ENCODE results near the gene FAIM. TPM values are rescaled to one million over a fixed set of nuclear protein-coding genes. Genes with fewer than 3 reads are reported as not detected.

Gene FAIM
- total RNA-seq, 1 experiment from 2014 or later: 6.4 TPM

GRCh38 chr3:138608322-138609135, at the start of gene FAIM (continued):
- peak; percentile 83; the same call in 1 of the 2 replicates for TF ChIP-seq ARID4B (CRISPR knock-in tag; IDR thresholded peaks at IDR 0.05; ENCODE audit: borderline replicate concordance)
- TF ChIP-seq ESRRA (CRISPR knock-in tag; IDR thresholded peaks at IDR 0.05; ENCODE audit: borderline replicate concordance): 0 out of 2 replicates have a peak, but pooled peaks have one; percentile 29
- TF ChIP-seq NFYB (CRISPR knock-in tag; conservative IDR thresholded peaks at IDR 0.05; ENCODE audit: low read depth): 0 out of 2 replicates have a peak, but pooled peaks have one; percentile 11
- no peak for TF ChIP-seq IRF2 (CRISPR knock-in tag; IDR thresholded peaks at IDR 0.05; ENCODE audit: borderline replicate concordance, low read depth)

- ATAC-seq (no peak), DNase-seq (ENCODE audit: low spot score) (no peak)
- H3K36me3 Mint-ChIP-seq: peaks cover 67% of the 10 kb centered on the region
- ChIA-PET POLR2A (no interaction called here), CTCF (no interaction called here)
- no peaks in the 10 kb centered on the region; the same call in 1 of the 2 replicates for H3K27me3 Mint-ChIP-seq (ENCODE audit: low read depth)
- H3K27ac Mint-ChIP-seq: no peak overlapping the region
- no peak overlapping the region for H3K4me3 Mint-ChIP-seq
- peaks cover 58% of the 10 kb centered on the region for H3K9me3 Mint-ChIP-seq
- H3K4me1 Mint-ChIP-seq: no peaks in the 10 kb centered on the region
- TF ChIP-seq SMAD4 (CRISPR knock-in tag; IDR thresholded peaks at IDR 0.05) (no peak), PRDM15 (CRISPR knock-in tag; IDR thresholded peaks at IDR 0.05) (no peak), ZBTB43 (CRISPR knock-in tag; IDR thresholded peaks at IDR 0.05) (no peak), MLX (CRISPR knock-in tag; IDR thresholded peaks at IDR 0.05) (no peak), ZNF263 (CRISPR knock-in tag; IDR thresholded peaks at IDR 0.05; ENCODE audit: low read depth) (no peak), KAT7 (CRISPR knock-in tag; IDR thresholded peaks at IDR 0.05; ENCODE audit: borderline replicate concordance) (no peak), IRF2 (CRISPR knock-in tag; IDR thresholded peaks at IDR 0.05; ENCODE audit: borderline replicate concordance, low read depth) (no peak), SP1 (CRISPR knock-in tag; conservative IDR thresholded peaks at IDR 0.05) (no peak), ESRRA (CRISPR knock-in tag; IDR thresholded peaks at IDR 0.05; ENCODE audit: borderline replicate concordance) (no peak), GRHL2 (CRISPR knock-in tag; IDR thresholded peaks at IDR 0.05; ENCODE audit: insufficient replicate concordance, severe bottlenecking) (no peak), CREM (CRISPR knock-in tag; IDR thresholded peaks at IDR 0.05) (no peak), TCF7 (CRISPR knock-in tag; IDR thresholded peaks at IDR 0.05; ENCODE audit: low read depth) (no peak)
- TF ChIP-seq, protein P1, sequence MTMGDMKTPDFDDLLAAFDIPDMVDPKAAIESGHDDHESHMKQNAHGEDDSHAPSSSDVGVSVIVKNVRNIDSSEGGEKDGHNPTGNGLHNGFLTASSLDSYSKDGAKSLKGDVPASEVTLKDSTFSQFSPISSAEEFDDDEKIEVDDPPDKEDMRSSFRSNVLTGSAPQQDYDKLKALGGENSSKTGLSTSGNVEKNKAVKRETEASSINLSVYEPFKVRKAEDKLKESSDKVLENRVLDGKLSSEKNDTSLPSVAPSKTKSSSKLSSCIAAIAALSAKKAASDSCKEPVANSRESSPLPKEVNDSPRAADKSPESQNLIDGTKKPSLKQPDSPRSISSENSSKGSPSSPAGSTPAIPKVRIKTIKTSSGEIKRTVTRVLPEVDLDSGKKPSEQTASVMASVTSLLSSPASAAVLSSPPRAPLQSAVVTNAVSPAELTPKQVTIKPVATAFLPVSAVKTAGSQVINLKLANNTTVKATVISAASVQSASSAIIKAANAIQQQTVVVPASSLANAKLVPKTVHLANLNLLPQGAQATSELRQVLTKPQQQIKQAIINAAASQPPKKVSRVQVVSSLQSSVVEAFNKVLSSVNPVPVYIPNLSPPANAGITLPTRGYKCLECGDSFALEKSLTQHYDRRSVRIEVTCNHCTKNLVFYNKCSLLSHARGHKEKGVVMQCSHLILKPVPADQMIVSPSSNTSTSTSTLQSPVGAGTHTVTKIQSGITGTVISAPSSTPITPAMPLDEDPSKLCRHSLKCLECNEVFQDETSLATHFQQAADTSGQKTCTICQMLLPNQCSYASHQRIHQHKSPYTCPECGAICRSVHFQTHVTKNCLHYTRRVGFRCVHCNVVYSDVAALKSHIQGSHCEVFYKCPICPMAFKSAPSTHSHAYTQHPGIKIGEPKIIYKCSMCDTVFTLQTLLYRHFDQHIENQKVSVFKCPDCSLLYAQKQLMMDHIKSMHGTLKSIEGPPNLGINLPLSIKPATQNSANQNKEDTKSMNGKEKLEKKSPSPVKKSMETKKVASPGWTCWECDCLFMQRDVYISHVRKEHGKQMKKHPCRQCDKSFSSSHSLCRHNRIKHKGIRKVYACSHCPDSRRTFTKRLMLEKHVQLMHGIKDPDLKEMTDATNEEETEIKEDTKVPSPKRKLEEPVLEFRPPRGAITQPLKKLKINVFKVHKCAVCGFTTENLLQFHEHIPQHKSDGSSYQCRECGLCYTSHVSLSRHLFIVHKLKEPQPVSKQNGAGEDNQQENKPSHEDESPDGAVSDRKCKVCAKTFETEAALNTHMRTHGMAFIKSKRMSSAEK (CRISPR knock-in tag; IDR thresholded peaks at IDR 0.05; ENCODE audit: borderline replicate concordance): no peak
- TF ChIP-seq, protein P2, sequence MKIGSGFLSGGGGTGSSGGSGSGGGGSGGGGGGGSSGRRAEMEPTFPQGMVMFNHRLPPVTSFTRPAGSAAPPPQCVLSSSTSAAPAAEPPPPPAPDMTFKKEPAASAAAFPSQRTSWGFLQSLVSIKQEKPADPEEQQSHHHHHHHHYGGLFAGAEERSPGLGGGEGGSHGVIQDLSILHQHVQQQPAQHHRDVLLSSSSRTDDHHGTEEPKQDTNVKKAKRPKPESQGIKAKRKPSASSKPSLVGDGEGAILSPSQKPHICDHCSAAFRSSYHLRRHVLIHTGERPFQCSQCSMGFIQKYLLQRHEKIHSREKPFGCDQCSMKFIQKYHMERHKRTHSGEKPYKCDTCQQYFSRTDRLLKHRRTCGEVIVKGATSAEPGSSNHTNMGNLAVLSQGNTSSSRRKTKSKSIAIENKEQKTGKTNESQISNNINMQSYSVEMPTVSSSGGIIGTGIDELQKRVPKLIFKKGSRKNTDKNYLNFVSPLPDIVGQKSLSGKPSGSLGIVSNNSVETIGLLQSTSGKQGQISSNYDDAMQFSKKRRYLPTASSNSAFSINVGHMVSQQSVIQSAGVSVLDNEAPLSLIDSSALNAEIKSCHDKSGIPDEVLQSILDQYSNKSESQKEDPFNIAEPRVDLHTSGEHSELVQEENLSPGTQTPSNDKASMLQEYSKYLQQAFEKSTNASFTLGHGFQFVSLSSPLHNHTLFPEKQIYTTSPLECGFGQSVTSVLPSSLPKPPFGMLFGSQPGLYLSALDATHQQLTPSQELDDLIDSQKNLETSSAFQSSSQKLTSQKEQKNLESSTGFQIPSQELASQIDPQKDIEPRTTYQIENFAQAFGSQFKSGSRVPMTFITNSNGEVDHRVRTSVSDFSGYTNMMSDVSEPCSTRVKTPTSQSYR (CRISPR knock-in tag; IDR thresholded peaks at IDR 0.05): no peak
Measured at GRCh38 chr3:138559134-138559533, 49.4 kb upstream of the FAIM start.

Data from WTC11 (cell line).